HL-60 (cell line): ENCODE measurements around the gene STEAP1B.

Experiments used
- GABPA ChIP-seq: IDR thresholded peaks from 2 replicates; pipeline ENCODE4 v1.6.1; 2012; ENCODE audit warnings: low read depth
- TF ChIP-seq, protein P1 (sequence below): IDR thresholded peaks from one replicate; pipeline ENCODE4 v1.5.1; 2011; ENCODE audit warnings: low read length, control low read depth, inconsistent platforms; ENCODE audit not compliant: insufficient read depth

DNA sequence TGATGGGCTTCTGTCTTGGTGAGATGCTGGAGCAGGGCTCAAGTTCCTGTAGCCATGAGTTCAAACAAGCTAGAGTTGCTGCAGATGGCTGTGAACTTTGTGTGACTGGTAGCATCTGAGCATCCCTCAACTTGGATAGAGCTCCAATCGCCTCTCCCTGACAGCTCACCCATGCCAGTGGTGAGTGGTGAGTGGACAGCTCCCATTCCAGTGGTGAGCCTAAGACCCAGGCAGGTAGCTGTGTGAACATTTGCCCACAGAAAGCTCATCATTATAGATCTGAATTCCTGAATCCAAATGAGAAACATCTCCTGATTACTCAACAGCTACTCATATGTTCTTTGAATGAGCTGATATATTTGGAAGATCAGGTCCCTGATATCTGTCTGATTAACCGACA is 25.3 kb downstream of the STEAP1B start:
- TF ChIP-seq GABPA, result no peak
- TF ChIP-seq, protein P1, sequence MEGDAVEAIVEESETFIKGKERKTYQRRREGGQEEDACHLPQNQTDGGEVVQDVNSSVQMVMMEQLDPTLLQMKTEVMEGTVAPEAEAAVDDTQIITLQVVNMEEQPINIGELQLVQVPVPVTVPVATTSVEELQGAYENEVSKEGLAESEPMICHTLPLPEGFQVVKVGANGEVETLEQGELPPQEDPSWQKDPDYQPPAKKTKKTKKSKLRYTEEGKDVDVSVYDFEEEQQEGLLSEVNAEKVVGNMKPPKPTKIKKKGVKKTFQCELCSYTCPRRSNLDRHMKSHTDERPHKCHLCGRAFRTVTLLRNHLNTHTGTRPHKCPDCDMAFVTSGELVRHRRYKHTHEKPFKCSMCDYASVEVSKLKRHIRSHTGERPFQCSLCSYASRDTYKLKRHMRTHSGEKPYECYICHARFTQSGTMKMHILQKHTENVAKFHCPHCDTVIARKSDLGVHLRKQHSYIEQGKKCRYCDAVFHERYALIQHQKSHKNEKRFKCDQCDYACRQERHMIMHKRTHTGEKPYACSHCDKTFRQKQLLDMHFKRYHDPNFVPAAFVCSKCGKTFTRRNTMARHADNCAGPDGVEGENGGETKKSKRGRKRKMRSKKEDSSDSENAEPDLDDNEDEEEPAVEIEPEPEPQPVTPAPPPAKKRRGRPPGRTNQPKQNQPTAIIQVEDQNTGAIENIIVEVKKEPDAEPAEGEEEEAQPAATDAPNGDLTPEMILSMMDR, result no peak
